Measurements from ENCODE around the gene HEMGN. TPM values are rescaled to one million over a fixed set of nuclear protein-coding genes. Genes with fewer than 3 reads are reported as not detected.

Gene HEMGN
- total and polyA plus RNA-seq, 2 experiments from 2014 or later = not detected

- no peak for TF ChIP-seq ZNF462 (CRISPR knock-in tag; IDR thresholded peaks at IDR 0.05)
- TF ChIP-seq EZH2 (IDR thresholded peaks at IDR 0.05; ENCODE audit: low read depth, unreplicated experiment) = no peak
- no peak for TF ChIP-seq POLR2AphosphoS5 (IDR thresholded peaks at IDR 0.05; ENCODE audit: low read depth)
- TF ChIP-seq ETS1 (IDR thresholded peaks at IDR 0.05) = no peak
- no peak for TF ChIP-seq NANOG (IDR thresholded peaks at IDR 0.05; ENCODE audit: borderline replicate concordance)
- no peak for TF ChIP-seq EZH2phosphoT487 (IDR thresholded peaks at IDR 0.05; ENCODE audit: unreplicated experiment)
- TF ChIP-seq STAT1 (IDR thresholded peaks at IDR 0.05; ENCODE audit: unreplicated experiment) = no peak
- TF ChIP-seq JUNB (IDR thresholded peaks at IDR 0.05; ENCODE audit: unreplicated experiment) = no peak
- no peak for TF ChIP-seq ZNF331 (CRISPR knock-in tag; IDR thresholded peaks at IDR 0.05; ENCODE audit: low read depth)
- no peak for TF ChIP-seq ZNF114 (CRISPR knock-in tag; IDR thresholded peaks at IDR 0.05)
- TF ChIP-seq CTCF (conservative IDR thresholded peaks at IDR 0.05; ENCODE audit: low read depth in 2 of 2) = no peak
Measured at GRCh38 chr9:97918611-97919010, 19.4 kb downstream of the HEMGN start (continued).
